ENCODE data around the gene C10orf71.

Gene C10orf71

GRCh38 chr10:49325131-49325915 is 26.4 kb downstream of the C10orf71 start:
- DNase-seq (ENCODE audit: low spot score) = no peak
- TF ChIP-seq CTCF (IDR thresholded peaks at IDR 0.05; ENCODE audit: extremely low read depth, insufficient read depth, missing control alignments) = no peak
- in situ Hi-C loops (cut with MboI; ENCODE audit: low pct_unique_long_range_greater_than_20kb, low sequenced_read_pairs, unreplicated experiment) = no loop called here

- no peak for TF ChIP-seq CTCF (IDR thresholded peaks at IDR 0.05; ENCODE audit: extremely low read depth, insufficient read depth, missing control alignments)
- in situ Hi-C loops (cut with MboI; ENCODE audit: low pct_unique_long_range_greater_than_20kb, low sequenced_read_pairs, unreplicated experiment) = no loop called here
- no peak for DNase-seq (ENCODE audit: low spot score)
Observed at GRCh38 chr10:49325916-49326783, 27.2 kb downstream of the C10orf71 start.

GRCh38 chr10:49327036-49327813 is 28.3 kb downstream of the C10orf71 start:
- in situ Hi-C loops (cut with MboI; ENCODE audit: low pct_unique_long_range_greater_than_20kb, low sequenced_read_pairs, unreplicated experiment) = no loop called here
- no peak for TF ChIP-seq CTCF (IDR thresholded peaks at IDR 0.05; ENCODE audit: extremely low read depth, insufficient read depth, missing control alignments)
- DNase-seq (ENCODE audit: low spot score) = no peak

GRCh38 chr10:49328401-49329145 is 29.6 kb downstream of the C10orf71 start:
- in situ Hi-C loops (cut with MboI; ENCODE audit: low pct_unique_long_range_greater_than_20kb, low sequenced_read_pairs, unreplicated experiment) = no loop called here
- no peak for DNase-seq (ENCODE audit: low spot score)
- TF ChIP-seq CTCF (IDR thresholded peaks at IDR 0.05; ENCODE audit: extremely low read depth, insufficient read depth, missing control alignments) = no peak

GRCh38 chr10:49329146-49329505 is 30.2 kb downstream of the C10orf71 start:
- no peak for TF ChIP-seq CTCF (IDR thresholded peaks at IDR 0.05; ENCODE audit: extremely low read depth, insufficient read depth, missing control alignments)
- in situ Hi-C loops (cut with MboI; ENCODE audit: low pct_unique_long_range_greater_than_20kb, low sequenced_read_pairs, unreplicated experiment) = no loop called here
- DNase-seq (ENCODE audit: low spot score) = no peak

All from GM13977 (cell line).